ENCODE results near the gene PROS1. TPM values are rescaled to one million over a fixed set of nuclear protein-coding genes. Genes with fewer than 3 reads are reported as not detected.
"Not testable (repeated sequence)": the region's sequence is repeated elsewhere in the genome, so short reads cannot be mapped to it uniquely, and the experiment has no call there.

Gene PROS1
- total and polyA plus RNA-seq, 9 of the 15 experiments (the other 6 are each of a cell fraction or from before 2014, with no cell fraction given): 5.5 to 50.5 (median 22.7) TPM

DNA sequence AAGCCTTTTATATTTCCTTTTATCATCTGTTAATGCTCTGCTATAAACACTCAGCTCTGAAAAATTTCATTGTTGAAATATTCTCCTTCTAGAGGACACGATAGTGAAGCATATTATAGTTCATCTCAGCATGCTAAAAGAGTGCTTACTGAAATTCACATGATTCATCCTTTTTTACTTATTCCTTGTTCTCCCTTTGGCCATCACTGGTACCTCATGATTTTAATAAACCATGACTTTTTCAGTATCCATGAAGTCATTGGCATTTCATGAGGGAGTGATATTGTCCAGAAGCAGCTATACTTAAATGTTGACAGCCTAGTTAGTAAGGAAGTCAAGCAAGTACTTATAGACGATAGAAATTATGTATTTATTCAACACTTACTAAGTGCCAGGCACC, 112.7 kb downstream of the PROS1 start:
- Histone ChIP-seq H3K9me3 (replicated peaks; ENCODE audit: control insufficient read depth, insufficient read depth, low read depth, low read length) (no peaks in the 10 kb centered on the region), H3K4me1 (replicated peaks in 1 of 2; ENCODE audit: control insufficient read depth in 2 of 2, insufficient read depth in 2 of 2, low read length in 2 of 2) (no peaks in the 10 kb centered on the region), H3K27ac (ENCODE audit: extremely low read depth, low read depth, low read length) (no peak overlapping the region), H2AFZ (ENCODE audit: low read depth, low read length) (no peak overlapping the region), H3K27me3 (ENCODE audit: control insufficient read depth in 2 of 2, insufficient read depth in 2 of 2, low read length in 2 of 2) (no peaks in the 10 kb centered on the region), H3K9ac (ENCODE audit: insufficient read depth in 1 of 2, low read depth in 2 of 2, low read length in 2 of 2) (no peak overlapping the region), H3K4me3 (no peak overlapping the region), H3K36me3 (ENCODE audit: control insufficient read depth, insufficient read depth, low read length) (no peaks in the 10 kb centered on the region), H4K20me1 (replicated peaks; ENCODE audit: control insufficient read depth, insufficient read depth, low read length) (no peaks in the 10 kb centered on the region), H3K4me2 (ENCODE audit: insufficient read depth, low read length) (no peak overlapping the region), H3K79me2 (ENCODE audit: control insufficient read depth, insufficient read depth, low read length) (no peaks in the 10 kb centered on the region), H3K9me1 (ENCODE audit: control insufficient read depth, insufficient read depth, low read length) (no peaks in the 10 kb centered on the region)
- no TSS peak for BruUV-seq (replicated peaks)
- intact Hi-C loops (cut with micrococcal nuclease): loop anchor here (10.0 kb wide), 1 partner anchor 204 kb away; the partner anchor contains the start of genes DHFR2 and NSUN3
- POLR2A ChIA-PET: no interaction called here
- FAIRE-seq (no peak), ATAC-seq (no peak), DNase-seq (ENCODE audit: extremely low read depth in 1 of 4, low spot score in 3 of 4) (no peak)
- 0% methylated on average over 2 of the region's 2 CpGs for WGBS (ENCODE audit: insufficient coverage, low coverage, missing lambda C conversion rate)
- TF ChIP-seq TEAD2 (tag; IDR thresholded peaks at IDR 0.05): no peak
- TF ChIP-seq, protein P1, sequence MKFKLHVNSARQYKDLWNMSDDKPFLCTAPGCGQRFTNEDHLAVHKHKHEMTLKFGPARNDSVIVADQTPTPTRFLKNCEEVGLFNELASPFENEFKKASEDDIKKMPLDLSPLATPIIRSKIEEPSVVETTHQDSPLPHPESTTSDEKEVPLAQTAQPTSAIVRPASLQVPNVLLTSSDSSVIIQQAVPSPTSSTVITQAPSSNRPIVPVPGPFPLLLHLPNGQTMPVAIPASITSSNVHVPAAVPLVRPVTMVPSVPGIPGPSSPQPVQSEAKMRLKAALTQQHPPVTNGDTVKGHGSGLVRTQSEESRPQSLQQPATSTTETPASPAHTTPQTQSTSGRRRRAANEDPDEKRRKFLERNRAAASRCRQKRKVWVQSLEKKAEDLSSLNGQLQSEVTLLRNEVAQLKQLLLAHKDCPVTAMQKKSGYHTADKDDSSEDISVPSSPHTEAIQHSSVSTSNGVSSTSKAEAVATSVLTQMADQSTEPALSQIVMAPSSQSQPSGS (CRISPR knock-in tag; IDR thresholded peaks at IDR 0.05): no peak
- CTCF ChIA-PET (ENCODE audit: low intra/inter-chr PET ratio): no interaction called here
- in situ Hi-C loops (cut with MboI): no loop called here

DNA sequence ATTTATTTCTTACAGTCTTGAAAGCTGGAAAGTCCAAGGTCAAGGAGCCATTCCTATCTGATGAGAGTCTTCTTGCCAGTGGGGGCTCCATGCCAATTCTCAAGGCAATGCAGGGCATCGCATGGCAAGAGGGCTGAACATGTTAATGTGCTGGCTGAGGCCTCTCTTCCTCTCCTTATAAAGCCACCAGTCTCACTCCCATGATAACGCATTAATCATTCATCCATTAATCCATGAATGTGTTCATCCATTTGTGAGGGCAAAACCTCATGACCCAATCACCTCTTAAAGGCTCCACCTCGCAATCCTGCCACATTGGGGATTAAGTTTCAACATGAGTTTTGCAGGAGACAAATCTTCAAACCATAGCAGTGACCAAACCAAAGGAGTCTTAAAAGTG, 118.3 kb downstream of the PROS1 start:
- H3K4me2 ChIP-seq (ENCODE audit: insufficient read depth, low read length): no peak overlapping the region
- intact Hi-C loops (cut with micrococcal nuclease) (no loop called here), in situ Hi-C loops (cut with MboI) (no loop called here)
- FAIRE-seq (no peak), ATAC-seq (no peak), DNase-seq (ENCODE audit: extremely low read depth in 1 of 4, low spot score in 3 of 4) (no peak)
- H3K27me3 ChIP-seq (ENCODE audit: control insufficient read depth in 2 of 2, insufficient read depth in 2 of 2, low read length in 2 of 2): no peaks in the 10 kb centered on the region
- H4K20me1 ChIP-seq (replicated peaks; ENCODE audit: control insufficient read depth, insufficient read depth, low read length): no peaks in the 10 kb centered on the region
- no peaks in the 10 kb centered on the region for H3K36me3 ChIP-seq (ENCODE audit: control insufficient read depth, insufficient read depth, low read length)
- POLR2A ChIA-PET: no interaction called here
- CTCF ChIA-PET (ENCODE audit: low intra/inter-chr PET ratio): no interaction called here
- H3K4me3 ChIP-seq: no peak overlapping the region
- no peaks in the 10 kb centered on the region for H3K79me2 ChIP-seq (ENCODE audit: control insufficient read depth, insufficient read depth, low read length)
- no peak overlapping the region for H3K9ac ChIP-seq (ENCODE audit: insufficient read depth in 1 of 2, low read depth in 2 of 2, low read length in 2 of 2)
- 3% methylated on average over 3 of the region's 3 CpGs for WGBS (ENCODE audit: insufficient coverage, low coverage, missing lambda C conversion rate)
- no peak for TF ChIP-seq DDX20 (tag; IDR thresholded peaks at IDR 0.05; ENCODE audit: low read depth)
- TF ChIP-seq, protein P2, sequence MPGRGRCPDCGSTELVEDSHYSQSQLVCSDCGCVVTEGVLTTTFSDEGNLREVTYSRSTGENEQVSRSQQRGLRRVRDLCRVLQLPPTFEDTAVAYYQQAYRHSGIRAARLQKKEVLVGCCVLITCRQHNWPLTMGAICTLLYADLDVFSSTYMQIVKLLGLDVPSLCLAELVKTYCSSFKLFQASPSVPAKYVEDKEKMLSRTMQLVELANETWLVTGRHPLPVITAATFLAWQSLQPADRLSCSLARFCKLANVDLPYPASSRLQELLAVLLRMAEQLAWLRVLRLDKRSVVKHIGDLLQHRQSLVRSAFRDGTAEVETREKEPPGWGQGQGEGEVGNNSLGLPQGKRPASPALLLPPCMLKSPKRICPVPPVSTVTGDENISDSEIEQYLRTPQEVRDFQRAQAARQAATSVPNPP (IDR thresholded peaks at IDR 0.05; ENCODE audit: borderline replicate concordance, insufficient read depth, insufficient read length): no peak
- no peak for TF ChIP-seq LCOR (CRISPR knock-in tag; IDR thresholded peaks at IDR 0.05)
- no peak for TF ChIP-seq PHB (CRISPR knock-in tag; IDR thresholded peaks at IDR 0.05)
- no peaks in the 10 kb centered on the region for H3K9me1 ChIP-seq (ENCODE audit: control insufficient read depth, insufficient read depth, low read length)
- BruUV-seq (replicated peaks): no TSS peak
- no peaks in the 10 kb centered on the region for H3K9me3 ChIP-seq (replicated peaks; ENCODE audit: control insufficient read depth, insufficient read depth, low read depth, low read length)
- no peak overlapping the region for H3K27ac ChIP-seq (ENCODE audit: extremely low read depth, low read depth, low read length)
- no peaks in the 10 kb centered on the region for H3K4me1 ChIP-seq (replicated peaks in 1 of 2; ENCODE audit: control insufficient read depth in 2 of 2, insufficient read depth in 2 of 2, low read length in 2 of 2)
- H2AFZ ChIP-seq (ENCODE audit: low read depth, low read length): no peak overlapping the region

DNA sequence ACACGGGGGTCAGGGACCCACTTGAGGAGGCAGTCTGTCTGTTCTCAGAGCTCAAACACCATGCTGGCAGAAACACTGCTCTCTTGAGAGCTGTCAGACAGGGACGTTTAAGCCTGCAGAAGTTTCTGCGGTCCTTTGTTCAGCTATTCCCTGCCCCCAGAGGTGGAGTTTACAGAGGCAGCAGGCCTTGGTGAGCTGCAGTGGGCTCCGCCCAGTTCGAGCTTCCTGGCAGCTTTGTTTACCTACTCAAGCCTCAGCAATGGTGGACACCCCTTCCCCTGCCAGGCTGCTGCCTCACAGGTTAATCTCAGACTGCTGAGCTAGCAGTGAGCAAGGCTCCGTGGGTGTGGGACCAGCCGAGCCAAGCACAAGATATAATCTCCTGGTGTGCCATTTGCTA, 121.5 kb downstream of the PROS1 start:
- H3K27me3 ChIP-seq (ENCODE audit: control insufficient read depth in 2 of 2, insufficient read depth in 2 of 2, low read length in 2 of 2); H3K36me3 ChIP-seq (ENCODE audit: control insufficient read depth, insufficient read depth, low read length); intact Hi-C loops (cut with micrococcal nuclease); ATAC-seq; POLR2A ChIA-PET; H3K4me3 ChIP-seq; H4K20me1 ChIP-seq (replicated peaks; ENCODE audit: control insufficient read depth, insufficient read depth, low read length); in situ Hi-C loops (cut with MboI); CTCF ChIA-PET (ENCODE audit: low intra/inter-chr PET ratio); H3K9ac ChIP-seq (ENCODE audit: insufficient read depth in 1 of 2, low read depth in 2 of 2, low read length in 2 of 2); H3K4me1 ChIP-seq (replicated peaks in 1 of 2; ENCODE audit: control insufficient read depth in 2 of 2, insufficient read depth in 2 of 2, low read length in 2 of 2); H3K27ac ChIP-seq (ENCODE audit: extremely low read depth, low read depth, low read length); DNase-seq (ENCODE audit: extremely low read depth in 1 of 4, low spot score in 3 of 4); H3K4me2 ChIP-seq (ENCODE audit: insufficient read depth, low read length); BruUV-seq (replicated peaks); H3K9me1 ChIP-seq (ENCODE audit: control insufficient read depth, insufficient read depth, low read length); H3K79me2 ChIP-seq (ENCODE audit: control insufficient read depth, insufficient read depth, low read length); FAIRE-seq; H3K9me3 ChIP-seq (replicated peaks; ENCODE audit: control insufficient read depth, insufficient read depth, low read depth, low read length); H2AFZ ChIP-seq (ENCODE audit: low read depth, low read length): not testable (repeated sequence)
- 2% methylated on average over 7 of the region's 7 CpGs for WGBS (ENCODE audit: insufficient coverage, low coverage, missing lambda C conversion rate)

All from K562 (cell line).